IPS-11a (cell line): ENCODE measurements around the gene SOBP.

Experiments
- H3K4me3 ChIP-seq: one replicate; pipeline ENCODE4 v1.5.1; 2013; ENCODE audit warnings: low read depth, low read length, control low read depth

The SOBP gene

DNA sequence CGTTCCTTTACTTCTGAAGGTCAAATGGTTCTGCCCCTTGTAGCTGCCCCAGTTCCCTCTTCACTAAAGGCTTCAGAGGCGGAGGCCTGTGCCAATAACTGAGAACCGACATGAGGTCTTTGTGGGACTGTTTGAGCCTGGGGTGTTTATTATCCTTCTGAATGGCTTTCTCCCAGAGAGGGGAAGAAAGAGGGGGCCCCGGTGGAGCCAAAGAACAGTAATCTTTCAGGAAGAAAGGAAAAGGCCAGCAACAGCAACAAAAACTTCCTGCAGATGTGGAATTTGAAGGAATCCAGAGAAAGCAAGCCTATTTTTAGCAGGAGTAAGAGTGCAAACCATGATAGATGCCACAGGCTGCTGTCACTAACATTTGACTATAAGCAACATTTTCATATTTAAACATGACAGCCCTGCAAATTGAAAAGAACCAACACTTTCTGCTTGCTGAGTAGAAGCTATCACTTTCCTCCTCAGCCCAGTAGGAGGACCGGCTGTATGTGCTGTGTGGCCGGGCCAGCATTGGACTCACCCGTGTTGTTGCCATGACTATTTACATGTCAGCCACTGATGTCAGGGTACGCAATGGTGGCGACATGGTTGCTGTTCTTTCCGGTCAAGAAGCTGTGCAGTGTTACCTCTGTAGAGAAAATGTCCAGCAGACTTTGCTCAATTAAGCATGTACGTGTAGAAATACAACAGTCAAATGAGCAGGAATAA is 121.3 kb downstream of the SOBP start:
- H3K4me3 ChIP-seq: no peak overlapping the region

DNA sequence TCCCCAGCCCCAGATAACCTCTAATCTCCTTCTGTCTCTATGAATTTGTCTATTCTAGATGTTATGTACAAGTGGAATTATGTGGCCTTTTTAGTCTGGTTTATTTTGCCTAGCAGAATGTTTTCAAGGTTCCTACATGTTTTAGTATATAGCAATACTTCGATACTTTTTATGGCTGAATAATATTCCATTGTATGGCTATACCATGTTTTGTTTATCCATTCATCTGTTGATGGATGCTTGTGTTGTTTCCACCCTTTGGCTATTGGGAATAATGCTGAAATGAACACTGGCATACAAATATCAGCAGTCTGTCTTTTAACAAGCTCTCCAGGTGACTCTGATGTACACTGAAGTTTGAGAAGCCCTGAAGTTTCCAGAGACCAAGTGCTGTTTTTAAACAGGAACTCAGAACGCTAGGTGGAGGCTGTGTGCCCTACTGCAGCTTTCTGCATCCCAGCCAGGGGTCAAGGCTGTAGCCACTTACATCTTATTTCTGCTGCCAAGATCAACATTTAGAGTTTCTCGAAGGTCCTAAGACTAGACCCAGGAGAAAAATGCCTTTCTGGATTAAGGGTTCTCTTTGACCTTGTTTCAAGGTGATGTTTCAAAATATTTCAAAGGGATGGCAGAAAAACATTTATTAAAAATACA is 123.0 kb downstream of the SOBP start:
- no peak overlapping the region for H3K4me3 ChIP-seq

- H3K4me3 ChIP-seq: no peak overlapping the region
Measured at GRCh38 chr6:107613651-107614379, 123.9 kb downstream of the SOBP start.

GRCh38 chr6:107614828-107615227 is 124.9 kb downstream of the SOBP start:
- no peak overlapping the region for H3K4me3 ChIP-seq

- H3K4me3 ChIP-seq: no peak overlapping the region
Measured at GRCh38 chr6:107616775-107617174, 126.9 kb downstream of the SOBP start.

- H3K4me3 ChIP-seq: no peak overlapping the region
Measured at GRCh38 chr6:107617341-107617932, 127.5 kb downstream of the SOBP start.

DNA sequence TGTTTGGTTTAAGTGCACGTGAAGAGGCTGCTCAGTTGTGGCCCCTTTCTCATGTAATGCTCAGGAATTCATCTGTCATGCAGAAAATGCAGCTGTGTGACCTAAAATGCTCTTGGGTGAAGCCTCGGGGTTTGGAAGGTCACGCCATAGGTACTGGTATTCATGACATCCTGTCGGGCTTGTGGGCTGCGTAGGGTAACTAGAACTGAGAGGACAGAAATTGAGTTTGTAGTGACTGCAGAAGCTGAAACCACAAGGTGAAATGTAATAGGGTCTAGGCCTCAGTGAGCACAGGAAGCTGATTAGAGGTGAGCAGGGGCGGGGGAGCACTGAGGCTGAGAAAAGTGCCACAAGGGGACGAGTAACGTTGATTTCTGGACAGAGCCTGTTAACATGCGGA is 128.8 kb downstream of the SOBP start:
- H3K4me3 ChIP-seq: no peak overlapping the region

DNA sequence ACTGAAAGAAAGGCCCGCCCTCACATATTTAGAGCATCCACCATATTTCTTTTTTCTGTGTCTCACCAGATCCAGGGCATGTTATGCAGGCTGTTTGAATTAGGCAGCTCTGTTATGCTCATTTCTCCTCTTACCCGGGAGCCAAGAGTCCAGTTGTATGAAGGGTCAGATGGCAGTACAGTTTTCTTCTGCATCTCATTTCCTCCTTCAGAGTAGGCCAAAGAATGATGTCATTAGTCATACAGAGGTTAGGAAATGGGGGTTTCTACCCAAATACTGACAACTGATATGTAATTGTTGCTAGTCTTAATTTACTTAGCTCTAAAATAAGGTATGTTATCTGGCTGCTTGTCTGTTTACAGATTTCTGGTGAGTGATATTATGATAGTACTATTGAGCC is 130.8 kb downstream of the SOBP start:
- no peak overlapping the region for H3K4me3 ChIP-seq

- no peak overlapping the region for H3K4me3 ChIP-seq
Measured at GRCh38 chr6:107621229-107621937, 131.5 kb downstream of the SOBP start.

DNA sequence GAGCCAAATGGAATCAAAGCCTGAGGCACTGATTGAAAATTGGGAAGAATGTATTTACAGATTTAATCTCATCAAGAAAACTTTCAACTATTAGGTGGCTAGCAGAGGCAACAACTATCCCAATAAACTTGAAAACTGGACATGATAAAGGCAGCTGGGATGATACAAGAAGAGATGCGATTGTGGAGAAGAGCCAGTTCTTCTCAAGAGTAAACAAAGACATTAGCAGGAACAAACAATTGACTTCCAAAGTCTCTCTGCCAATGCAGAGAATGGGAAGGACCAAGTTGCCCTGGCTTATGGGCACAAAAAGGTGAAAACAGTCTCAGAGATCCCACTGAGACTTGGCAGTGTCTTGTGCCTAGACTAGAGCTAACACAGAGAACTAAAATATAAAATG is 132.4 kb downstream of the SOBP start:
- H3K4me3 ChIP-seq: no peak overlapping the region

GRCh38 chr6:107624050-107624449 is 134.1 kb downstream of the SOBP start:
- H3K4me3 ChIP-seq: no peak overlapping the region

DNA sequence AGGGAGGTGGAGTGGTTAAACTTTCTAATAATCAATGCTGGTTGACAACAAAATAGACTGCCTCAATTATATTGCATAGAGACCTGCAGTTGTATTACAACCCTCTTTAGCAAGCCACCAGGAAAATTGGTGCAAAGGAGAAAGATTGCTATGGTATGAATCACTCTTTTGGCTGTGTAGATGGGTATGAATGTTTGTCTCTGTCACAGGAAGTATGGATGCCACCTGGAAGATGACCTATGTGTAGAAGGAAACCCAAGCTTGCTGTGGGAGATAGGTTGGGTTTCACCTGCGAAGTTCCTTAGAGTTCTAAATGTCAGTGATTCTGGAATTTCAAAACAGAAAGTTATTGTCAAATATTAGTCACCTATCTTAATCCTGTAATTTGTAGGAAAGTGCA is 134.6 kb downstream of the SOBP start:
- H3K4me3 ChIP-seq: no peak overlapping the region

DNA sequence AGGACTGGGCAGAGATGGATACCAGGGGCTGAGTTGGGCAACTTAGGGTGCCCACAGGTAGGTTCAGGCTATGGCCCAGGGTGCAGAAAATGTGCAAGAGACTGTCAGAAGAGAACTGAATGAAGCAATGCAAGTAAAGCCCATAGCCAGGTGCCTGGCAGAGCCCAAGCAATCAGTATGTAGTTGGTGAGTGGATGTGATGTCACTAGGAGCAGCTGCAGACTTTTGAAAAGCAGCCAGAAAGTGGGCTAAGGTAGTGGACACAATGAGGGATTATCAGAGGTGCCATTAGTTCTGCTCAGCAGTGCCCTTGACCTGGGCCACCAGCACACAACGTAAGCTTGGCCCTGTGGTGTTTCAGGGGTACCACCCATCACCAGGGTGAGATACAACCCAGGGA is 135.3 kb downstream of the SOBP start:
- H3K4me3 ChIP-seq: no peak overlapping the region

DNA sequence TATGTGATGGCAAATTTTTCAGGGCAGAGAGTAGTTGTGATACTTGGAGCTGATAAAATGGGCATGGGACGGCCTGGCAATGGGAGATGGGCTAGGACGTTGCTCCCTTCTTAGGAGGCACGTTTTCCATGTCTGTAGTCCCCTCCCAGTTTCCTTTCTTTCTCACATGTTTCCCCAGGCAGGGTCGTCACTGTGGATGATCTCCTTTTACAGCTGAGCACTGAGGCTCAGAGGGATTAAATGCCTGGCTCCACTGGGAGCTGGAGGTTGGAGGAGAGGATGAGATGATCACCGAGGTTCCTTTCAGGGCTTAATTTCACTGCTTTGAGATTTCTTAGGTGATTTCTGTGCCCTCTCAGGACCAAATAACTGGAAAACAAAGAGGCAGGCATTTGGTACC is 136.7 kb downstream of the SOBP start:
- no peak overlapping the region for H3K4me3 ChIP-seq

DNA sequence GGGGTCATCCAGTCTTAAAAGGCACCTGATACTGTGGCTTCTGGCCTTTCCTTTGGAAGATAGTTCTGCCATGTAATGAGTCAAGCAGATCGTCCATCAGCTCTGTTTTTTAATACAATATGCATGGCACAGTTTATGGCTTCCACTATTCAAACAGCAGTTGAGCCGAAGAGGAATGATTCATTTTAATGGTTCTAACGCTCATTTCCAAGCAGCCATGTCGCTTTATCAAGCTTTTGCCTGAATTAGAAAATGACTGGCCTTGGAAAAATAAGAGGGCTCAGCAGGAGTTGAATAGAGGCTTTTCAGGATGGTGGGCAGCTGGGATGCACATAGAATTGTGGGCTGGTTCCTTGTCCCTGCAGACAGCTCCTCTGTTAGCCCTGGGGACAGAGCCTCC is 138.1 kb downstream of the SOBP start:
- no peak overlapping the region for H3K4me3 ChIP-seq

DNA sequence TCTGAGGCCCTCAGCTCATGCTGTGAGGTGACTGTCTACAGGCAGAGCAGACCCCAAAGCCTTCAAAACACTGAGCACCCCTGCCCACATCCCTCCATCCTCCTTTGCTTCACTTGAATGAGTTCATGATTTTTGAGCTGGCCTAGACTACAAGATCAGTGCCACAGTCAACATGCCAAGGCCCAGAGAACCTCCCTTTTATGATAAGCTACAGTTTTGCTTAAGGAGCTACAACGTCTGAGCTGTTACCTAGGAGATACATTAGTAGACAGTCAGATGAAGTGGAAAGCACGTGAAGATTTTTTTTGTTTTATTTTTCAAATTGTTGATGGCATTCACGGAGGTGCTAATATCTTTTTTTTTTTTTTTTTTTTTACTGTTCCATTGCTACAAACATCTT is 139.0 kb downstream of the SOBP start:
- no peak overlapping the region for H3K4me3 ChIP-seq

- H3K4me3 ChIP-seq: no peak overlapping the region
Measured at GRCh38 chr6:107629548-107630129, 139.7 kb downstream of the SOBP start.

- no peak overlapping the region for H3K4me3 ChIP-seq
Measured at GRCh38 chr6:107630348-107630977, 140.5 kb downstream of the SOBP start.

DNA sequence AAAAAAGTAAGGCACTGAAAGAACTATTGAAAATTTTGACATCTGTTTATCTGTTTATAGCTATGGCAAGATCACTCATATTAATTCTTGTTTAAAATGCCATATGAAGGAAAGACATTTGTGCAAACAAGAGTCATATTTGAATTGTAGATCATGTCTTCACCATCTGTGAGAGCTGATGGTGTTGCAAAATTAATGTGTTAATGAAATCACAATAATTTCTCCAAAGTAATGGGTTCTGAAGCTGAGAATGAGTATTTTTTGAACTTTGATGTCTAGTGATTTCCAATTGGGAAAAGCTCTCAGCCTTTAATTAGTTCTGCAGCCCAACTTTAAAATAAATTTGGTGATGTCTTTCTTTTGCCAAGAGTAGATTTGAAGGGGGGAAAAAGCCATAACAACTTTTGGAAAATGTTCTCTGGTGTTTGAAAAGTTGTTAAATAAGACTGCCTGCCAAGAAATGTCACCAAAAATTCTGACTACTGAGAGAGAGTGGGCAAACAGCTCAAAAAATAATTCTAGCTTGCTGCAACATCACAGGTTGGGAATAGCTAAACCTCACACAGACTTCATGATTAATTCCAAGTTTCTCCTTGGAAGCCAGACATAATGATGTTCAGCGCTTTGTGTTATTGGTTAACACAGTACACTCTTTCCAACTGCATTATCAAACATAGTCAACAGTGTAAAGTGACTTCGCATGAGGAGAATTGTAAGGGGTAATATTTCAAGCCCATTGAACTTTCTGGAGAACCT is 142.6 kb downstream of the SOBP start:
- H3K4me3 ChIP-seq: no peak overlapping the region
